Natural killer cell (primary cell): ENCODE measurements around the gene DLST. TPM values are rescaled to one million over a fixed set of nuclear protein-coding genes. Genes with fewer than 3 reads are reported as not detected.

Experiments used
- ATAC-seq, 3 donors: fragments of 150-1000 bp in 2 of 3; fragments of 200-7000 bp in 1 of 3; cut with Tn5 transposase; 1 replicate in 1 of 3; 2 replicates in 2 of 3; pipeline ENCODE4 v1.10.0; 2021; ENCODE audit warnings: mild to moderate bottlenecking in 2 of 3, moderate library complexity in 2 of 3
- DNase-seq, 2 donors: peaks; one replicate each; pipeline versions ENCODE4 v3.0.0 to v3.0.0-alpha.2; 2013 to 2021; ENCODE audit warnings: mixed read lengths in 1 of 2
- H3K27ac ChIP-seq: one replicate; pipeline ENCODE4 v1.5.1; 2013; ENCODE audit warnings: mild to moderate bottlenecking, low read length
- H3K27me3 ChIP-seq: one replicate; pipeline ENCODE4 v1.6.1; 2013; ENCODE audit warnings: low read length; ENCODE audit not compliant: control insufficient read depth, insufficient read depth
- H3K36me3 ChIP-seq: one replicate; pipeline ENCODE4 v1.6.1; 2013; ENCODE audit warnings: low read length; ENCODE audit not compliant: control insufficient read depth, insufficient read depth
- H3K4me1 ChIP-seq: one replicate; pipeline ENCODE4 v1.6.1; 2013; ENCODE audit warnings: low read length; ENCODE audit not compliant: control insufficient read depth, insufficient read depth
- H3K4me3 ChIP-seq: one replicate; pipeline ENCODE4 v1.5.1; 2013; ENCODE audit warnings: low read length
- H3K9me3 ChIP-seq: one replicate; pipeline ENCODE4 v1.6.1; 2013; ENCODE audit warnings: low read length; ENCODE audit not compliant: control insufficient read depth, insufficient read depth
- H3K27ac Mint-ChIP-seq, 2 donors: one replicate each; pipeline ENCODE4 v1.8.0; 2022; ENCODE audit warnings: mild to moderate bottlenecking in 2 of 2, mixed read lengths in 2 of 2, moderate library complexity in 1 of 2
- H3K27me3 Mint-ChIP-seq, 2 donors: one replicate each; pipeline ENCODE4 v1.8.0; 2022; ENCODE audit warnings: low read depth in 2 of 2, mixed read lengths in 2 of 2
- H3K36me3 Mint-ChIP-seq: one replicate; pipeline ENCODE4 v1.8.0; 2022; ENCODE audit warnings: mixed read lengths
- H3K4me1 Mint-ChIP-seq, 2 donors: one replicate each; pipeline ENCODE4 v1.8.0; 2022; ENCODE audit warnings: mixed read lengths in 2 of 2
- H3K4me3 Mint-ChIP-seq: one replicate; pipeline ENCODE4 v1.8.0; 2022; ENCODE audit warnings: mild to moderate bottlenecking, moderate library complexity, mixed read lengths
- H3K9me3 Mint-ChIP-seq, 2 donors: one replicate each; pipeline ENCODE4 v1.8.0; 2022; ENCODE audit warnings: mixed read lengths in 2 of 2
- WGBS: methylation state at CpG from one replicate; pipeline ENCODE4 v1.1.7; 2013; ENCODE audit warnings: missing lambda C conversion rate; ENCODE audit not compliant: insufficient coverage; 5-methylcytosine and 5-hydroxymethylcytosine counted together
- intact Hi-C: fragments of 100-400 bp; cut with micrococcal nuclease; formaldehyde crosslinking; loops from one replicate; pipeline ENCODE4 v1.14.2; 2022
- total RNA-seq, 4 donors: library from RNA; stranded (reverse); fragments of 120-200 nt in 1 of 4; gene quantifications; one replicate each; pipeline versions ENCODE4 v1.2.3 to v1.2.4, GENCODE V29; 2013 to 2022
- TF ChIP-seq, protein P1 (sequence below): fragments of 200-600 bp; IDR thresholded peaks from one replicate; pipeline ENCODE4 v1.8.0; 2022; ENCODE audit warnings: antibody characterized with exemption

DLST gene
- total RNA-seq, 3 donors from 2014 or later (not counting 1 experiment from before 2014, with no cell fraction given): 161 to 180 (median 163) TPM

DNA sequence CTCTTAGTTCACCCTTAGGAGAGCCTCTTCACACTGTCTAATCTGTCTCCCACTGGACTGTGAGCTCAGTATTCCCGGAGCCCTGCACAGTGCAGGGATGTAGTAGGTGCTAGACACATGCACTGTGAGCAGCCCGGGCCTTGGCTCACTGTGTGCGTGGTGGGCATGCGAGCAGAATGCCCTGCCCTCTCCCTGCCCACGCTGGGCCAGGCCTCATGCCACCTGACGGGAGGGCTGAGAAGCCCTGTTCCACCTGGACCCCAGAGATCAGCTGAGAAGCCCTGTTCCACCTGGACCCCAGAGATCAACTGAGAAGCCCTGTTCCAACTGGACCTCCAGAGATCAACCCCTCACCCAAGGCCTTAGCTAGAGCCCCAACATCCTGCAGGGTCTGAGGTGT lies 30.4 kb downstream of the DLST start:
- ATAC-seq (no peak), DNase-seq (no peak)
- H3K27me3 ChIP-seq: no peaks in the 10 kb centered on the region
- H3K9me3 ChIP-seq: no peaks in the 10 kb centered on the region
- Mint-ChIP-seq H3K36me3 (no peaks in the 10 kb centered on the region), H3K9me3 (no peaks in the 10 kb centered on the region), H3K4me3 (no peak overlapping the region), H3K27ac (no peak overlapping the region), H3K27me3 (no peaks in the 10 kb centered on the region), H3K4me1 (peaks cover 0 to 3% of the 10 kb centered on the region in 2 donors)
- TF ChIP-seq, protein P1, sequence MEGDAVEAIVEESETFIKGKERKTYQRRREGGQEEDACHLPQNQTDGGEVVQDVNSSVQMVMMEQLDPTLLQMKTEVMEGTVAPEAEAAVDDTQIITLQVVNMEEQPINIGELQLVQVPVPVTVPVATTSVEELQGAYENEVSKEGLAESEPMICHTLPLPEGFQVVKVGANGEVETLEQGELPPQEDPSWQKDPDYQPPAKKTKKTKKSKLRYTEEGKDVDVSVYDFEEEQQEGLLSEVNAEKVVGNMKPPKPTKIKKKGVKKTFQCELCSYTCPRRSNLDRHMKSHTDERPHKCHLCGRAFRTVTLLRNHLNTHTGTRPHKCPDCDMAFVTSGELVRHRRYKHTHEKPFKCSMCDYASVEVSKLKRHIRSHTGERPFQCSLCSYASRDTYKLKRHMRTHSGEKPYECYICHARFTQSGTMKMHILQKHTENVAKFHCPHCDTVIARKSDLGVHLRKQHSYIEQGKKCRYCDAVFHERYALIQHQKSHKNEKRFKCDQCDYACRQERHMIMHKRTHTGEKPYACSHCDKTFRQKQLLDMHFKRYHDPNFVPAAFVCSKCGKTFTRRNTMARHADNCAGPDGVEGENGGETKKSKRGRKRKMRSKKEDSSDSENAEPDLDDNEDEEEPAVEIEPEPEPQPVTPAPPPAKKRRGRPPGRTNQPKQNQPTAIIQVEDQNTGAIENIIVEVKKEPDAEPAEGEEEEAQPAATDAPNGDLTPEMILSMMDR: no peak
- no peak overlapping the region for H3K27ac ChIP-seq
- WGBS: 84% methylated on average over 6 of the region's 6 CpGs
- peaks cover 12% of the 10 kb centered on the region for H3K4me1 ChIP-seq
- no peaks in the 10 kb centered on the region for H3K36me3 ChIP-seq
- no peak overlapping the region for H3K4me3 ChIP-seq
- intact Hi-C loops: no loop called here

DNA sequence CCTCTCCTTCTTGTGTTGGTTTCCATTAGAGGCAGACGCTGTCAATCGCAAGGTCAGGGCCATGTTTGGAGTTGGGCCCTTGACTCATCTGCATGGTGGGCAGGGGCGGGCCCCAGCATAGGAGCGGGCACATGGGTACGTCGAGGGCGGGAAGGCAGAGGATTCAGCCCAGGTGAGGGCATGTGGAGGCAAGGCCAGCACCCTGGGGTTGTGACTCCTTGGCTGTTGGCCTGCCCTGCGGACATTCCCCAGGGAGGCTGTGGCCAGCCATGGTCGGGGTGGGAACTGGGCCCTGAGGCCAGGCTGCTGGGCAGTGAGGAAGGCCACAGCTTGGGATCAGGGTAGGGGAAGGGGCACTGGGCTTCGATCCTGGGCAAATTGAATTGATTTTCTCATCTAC lies 31.1 kb downstream of the DLST start:
- no peak overlapping the region for H3K27ac ChIP-seq
- no peaks in the 10 kb centered on the region for H3K9me3 Mint-ChIP-seq
- no peaks in the 10 kb centered on the region for H3K4me1 Mint-ChIP-seq
- ATAC-seq (no peak), DNase-seq (no peak)
- H3K27me3 ChIP-seq: no peaks in the 10 kb centered on the region
- no peaks in the 10 kb centered on the region for H3K36me3 ChIP-seq
- no peaks in the 10 kb centered on the region for H3K9me3 ChIP-seq
- H3K27ac Mint-ChIP-seq: no peak overlapping the region
- H3K4me1 ChIP-seq: peaks cover 5% of the 10 kb centered on the region
- no peaks in the 10 kb centered on the region for H3K36me3 Mint-ChIP-seq
- intact Hi-C loops: no loop called here
- H3K4me3 Mint-ChIP-seq: no peak overlapping the region
- no peaks in the 10 kb centered on the region for H3K27me3 Mint-ChIP-seq
- TF ChIP-seq, protein P1: no peak
- WGBS: 95% methylated on average over 9 of the region's 10 CpGs
- H3K4me3 ChIP-seq: no peak overlapping the region

DNA sequence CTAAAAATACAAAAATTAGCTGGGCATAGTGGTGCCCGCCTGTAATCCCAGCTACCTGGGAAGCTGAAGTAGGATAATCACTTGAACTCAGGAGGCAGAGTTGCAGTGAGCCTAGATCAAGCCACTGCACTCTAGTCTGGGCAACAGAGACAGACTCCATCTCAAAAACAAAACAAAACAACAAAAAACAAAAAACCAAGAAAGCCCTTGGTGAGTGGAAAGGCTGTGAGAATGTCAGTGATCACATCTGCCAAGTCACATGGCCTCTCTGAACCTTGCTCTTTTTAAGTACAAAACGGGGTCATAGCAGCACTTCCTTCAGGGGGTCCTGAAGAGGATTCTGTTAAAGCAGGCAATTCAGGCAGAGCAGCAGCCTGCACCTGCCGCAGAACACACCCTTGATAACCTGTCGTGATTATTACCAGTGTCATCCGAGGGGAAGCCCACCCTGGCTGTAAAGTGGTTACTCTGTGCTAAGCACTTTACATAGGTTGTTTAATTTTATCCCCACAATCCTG lies 31.7 kb downstream of the DLST start:
- ATAC-seq (no peak), DNase-seq (no peak)
- Histone ChIP-seq H3K4me3 (no peak overlapping the region), H3K9me3 (no peaks in the 10 kb centered on the region), H3K36me3 (no peaks in the 10 kb centered on the region), H3K27me3 (no peaks in the 10 kb centered on the region), H3K4me1 (no peaks in the 10 kb centered on the region), H3K27ac (no peak overlapping the region)
- H3K4me1 Mint-ChIP-seq: no peaks in the 10 kb centered on the region
- no peaks in the 10 kb centered on the region for H3K27me3 Mint-ChIP-seq
- no peaks in the 10 kb centered on the region for H3K9me3 Mint-ChIP-seq
- no peak overlapping the region for H3K27ac Mint-ChIP-seq
- H3K4me3 Mint-ChIP-seq: no peak overlapping the region
- TF ChIP-seq, protein P1: no peak
- no peaks in the 10 kb centered on the region for H3K36me3 Mint-ChIP-seq
- 73% methylated on average over 5 of the region's 5 CpGs for WGBS
- intact Hi-C loops: no loop called here

DNA sequence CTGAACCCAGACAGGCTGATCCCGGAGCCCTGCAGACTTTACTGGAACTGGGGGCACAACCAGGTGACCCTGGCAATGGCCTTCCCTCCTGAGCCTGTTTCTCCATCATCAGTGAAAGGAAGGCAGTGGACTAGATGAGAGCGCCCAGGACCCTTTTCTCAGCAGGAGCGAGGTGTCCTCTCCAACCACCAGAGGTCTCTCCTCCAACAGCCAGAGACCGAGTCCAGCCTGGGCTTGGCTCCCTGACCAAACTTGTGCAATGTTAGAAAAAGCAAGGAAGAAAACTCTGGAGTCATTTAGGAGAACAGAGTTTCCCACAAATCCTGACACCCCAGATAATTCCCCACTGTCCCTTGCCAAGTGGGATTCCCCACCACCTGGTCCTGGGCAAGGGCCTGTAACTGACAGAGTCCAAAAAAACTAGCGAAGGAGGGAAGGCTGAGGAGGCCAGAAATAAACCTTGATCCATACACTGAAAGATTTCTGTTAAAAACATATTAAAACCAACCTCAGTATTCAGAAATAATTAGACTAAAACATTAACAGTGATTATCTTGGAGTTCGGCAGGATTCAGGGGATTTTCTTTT lies 32.4 kb downstream of the DLST start:
- WGBS: 77% methylated on average over 5 of the region's 6 CpGs
- TF ChIP-seq, protein P1: no peak
- no peaks in the 10 kb centered on the region for H3K9me3 Mint-ChIP-seq
- Histone ChIP-seq H3K27me3 (no peaks in the 10 kb centered on the region), H3K27ac (no peak overlapping the region), H3K36me3 (no peaks in the 10 kb centered on the region), H3K4me3 (no peak overlapping the region), H3K4me1 (no peaks in the 10 kb centered on the region), H3K9me3 (no peaks in the 10 kb centered on the region)
- H3K27me3 Mint-ChIP-seq: no peaks in the 10 kb centered on the region
- ATAC-seq (no peak), DNase-seq (peak in 1 of 2 donors; percentile 37)
- intact Hi-C loops: loop anchor here (1.0 kb wide), 1 partner anchor 174 kb away; no protein-coding TSS in a partner anchor
- no peaks in the 10 kb centered on the region for H3K4me1 Mint-ChIP-seq
- no peaks in the 10 kb centered on the region for H3K36me3 Mint-ChIP-seq
- no peak overlapping the region for H3K27ac Mint-ChIP-seq
- no peak overlapping the region for H3K4me3 Mint-ChIP-seq
